DMS79 treated with DMSO at 0.1 percent for 48 hours (cell line): ENCODE data around the gene CLEC3A.
A peak's percentile ranks its signal among the peaks of the same experiment; 100 is the strongest.
"Not testable (repeated sequence)": the region's sequence is repeated elsewhere in the genome, so short reads cannot be mapped to it uniquely, and the experiment has no call there.

Experiments
- DNase-seq: peaks from one replicate; lab custom pipeline; 2025; lab: John Stamatoyannopoulos, UW

The CLEC3A gene

DNA sequence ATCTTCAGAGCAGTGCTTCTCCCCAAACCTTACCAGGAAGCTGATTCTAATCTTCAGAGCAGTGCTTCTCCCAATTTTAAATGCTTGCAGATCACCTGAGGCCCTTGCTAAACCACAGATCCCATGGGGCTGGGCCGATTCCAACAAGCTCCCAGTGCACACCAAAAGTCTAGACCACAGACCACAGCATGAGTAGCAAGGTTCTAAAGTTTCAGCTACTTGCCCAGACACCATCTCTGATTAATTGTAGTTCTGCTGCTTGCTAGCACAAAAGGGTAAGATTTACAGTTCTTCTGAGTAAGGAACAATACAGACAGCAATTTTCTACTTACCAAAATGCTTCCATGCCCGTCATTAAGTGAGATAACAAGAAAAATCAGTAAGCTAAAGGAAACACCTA lies 12.2 kb downstream of the CLEC3A start:
- DNase-seq, result peak; percentile 37

DNA sequence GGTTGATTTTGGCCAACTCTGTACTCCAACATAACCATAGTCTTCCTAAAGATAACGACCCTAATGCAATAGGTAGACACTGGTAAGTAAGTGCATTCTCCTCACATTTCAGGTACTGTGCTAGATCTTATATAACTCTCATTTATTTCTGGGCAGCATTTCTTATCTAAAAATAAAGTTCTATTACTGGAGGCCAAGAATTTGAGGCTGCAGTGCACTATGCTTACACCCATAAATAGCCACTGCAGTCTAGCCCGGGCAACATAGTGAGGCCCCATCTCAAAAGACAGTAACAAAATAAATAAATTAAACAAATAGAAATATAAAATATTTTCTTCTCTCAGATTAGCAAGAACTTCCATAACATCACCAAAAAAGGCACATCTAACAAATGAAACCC lies 12.7 kb downstream of the CLEC3A start:
- no peak for DNase-seq

DNA sequence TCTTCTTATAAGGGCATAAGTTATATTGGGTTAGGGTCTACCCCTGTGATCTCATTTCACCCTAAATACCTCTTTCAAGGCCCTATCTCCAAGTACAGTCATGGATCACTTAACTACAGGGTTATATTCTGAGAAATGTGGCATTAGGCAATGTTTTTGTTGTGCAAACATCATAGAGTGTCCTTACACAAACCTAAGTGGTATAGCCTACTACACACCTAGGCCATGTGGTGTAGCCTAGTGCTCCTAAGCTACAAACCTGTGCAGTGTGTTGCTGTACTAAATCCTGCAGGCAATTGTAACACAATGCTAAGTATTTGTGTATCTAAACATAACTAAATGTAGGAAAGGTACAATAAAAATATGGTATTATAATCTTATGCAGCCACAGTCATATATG lies 18.0 kb downstream of the CLEC3A start:
- no peak for DNase-seq

DNA sequence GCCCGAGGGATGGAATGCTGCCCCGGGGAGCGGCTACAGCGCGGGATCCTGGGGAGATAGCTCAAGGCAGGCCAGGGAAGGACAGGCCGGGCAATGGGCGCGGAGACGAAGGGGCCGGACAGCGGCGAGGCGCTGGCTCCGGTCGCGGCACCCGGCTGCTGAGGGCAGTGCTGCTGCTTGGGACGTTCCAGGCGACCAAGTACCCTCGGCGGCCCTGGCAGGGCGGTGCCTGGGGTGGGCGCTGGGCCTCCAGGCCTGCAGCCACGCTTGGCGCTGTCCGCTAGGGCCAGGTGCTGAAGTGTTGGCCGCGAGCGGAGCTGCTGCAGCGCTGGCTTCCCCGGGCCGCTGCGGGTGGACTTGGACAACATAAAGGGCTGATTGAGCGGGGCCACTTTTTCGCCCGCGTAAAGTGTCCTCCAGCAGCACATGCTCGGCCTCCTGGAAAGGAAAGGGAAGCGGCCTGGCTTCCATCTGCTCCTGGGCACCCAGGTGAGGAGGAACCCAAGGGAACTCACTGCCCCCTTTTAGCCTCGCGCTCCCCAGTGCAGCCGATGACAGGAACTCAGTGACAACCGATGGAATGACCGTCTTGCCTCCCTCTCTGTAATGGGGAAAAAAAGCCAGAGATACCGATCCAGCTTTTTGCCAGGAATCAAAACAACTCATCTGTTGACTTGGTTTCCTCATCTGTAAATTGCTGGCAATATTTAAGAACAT lies 23.7 kb downstream of the CLEC3A start:
- no peak for DNase-seq

DNA sequence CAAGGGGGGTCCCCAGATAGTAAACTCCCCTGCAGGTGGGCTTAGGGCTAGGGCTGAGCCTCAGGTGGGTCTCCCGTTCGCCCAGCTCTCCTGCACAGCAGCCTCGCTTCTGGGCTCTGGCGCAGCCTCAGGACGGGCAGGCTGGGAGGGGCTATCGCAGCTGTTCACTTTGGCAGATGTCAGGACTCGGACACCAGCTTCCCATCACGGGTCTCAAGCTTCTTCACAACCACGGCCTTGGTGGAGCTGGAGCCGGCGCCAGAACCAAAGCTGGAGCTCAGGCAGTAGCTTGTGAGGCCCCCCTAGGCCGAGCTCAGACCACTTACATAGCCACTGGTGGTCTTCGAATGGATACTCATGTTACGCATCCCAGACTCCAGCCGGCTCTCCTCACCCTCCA lies 26.0 kb downstream of the CLEC3A start:
- DNase-seq, result no peak

DNA sequence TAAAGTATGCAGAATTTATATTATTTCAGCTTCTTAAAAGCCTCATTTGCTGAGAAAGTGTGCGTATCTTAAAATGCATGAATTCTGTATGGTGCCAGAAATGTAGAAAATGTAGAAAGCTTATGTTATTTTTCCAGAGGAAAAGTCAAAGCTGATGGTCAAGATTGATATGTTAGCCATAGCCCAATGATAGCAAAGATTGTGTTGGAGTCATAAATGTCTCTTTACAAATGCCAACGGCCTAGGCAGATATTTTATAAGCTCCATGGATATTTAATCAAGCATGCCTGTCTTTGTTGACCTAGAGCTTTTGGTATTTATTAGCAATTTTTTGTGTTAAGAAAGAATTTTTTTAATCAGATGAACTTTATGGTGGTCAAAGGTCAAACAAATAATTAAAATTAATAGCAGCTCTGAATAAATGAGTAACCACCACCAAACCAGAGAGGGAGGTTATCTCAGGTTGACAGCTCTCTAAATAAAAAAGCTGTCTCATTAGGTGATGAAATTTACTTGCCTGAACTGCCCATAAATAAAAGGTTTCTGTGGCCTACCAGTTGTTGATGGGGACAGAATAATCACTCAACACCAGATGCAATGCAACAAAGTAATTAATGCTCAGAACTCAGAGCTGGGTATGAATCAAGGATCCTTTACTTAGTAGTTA lies 28.5 kb downstream of the CLEC3A start:
- no peak for DNase-seq

DNA sequence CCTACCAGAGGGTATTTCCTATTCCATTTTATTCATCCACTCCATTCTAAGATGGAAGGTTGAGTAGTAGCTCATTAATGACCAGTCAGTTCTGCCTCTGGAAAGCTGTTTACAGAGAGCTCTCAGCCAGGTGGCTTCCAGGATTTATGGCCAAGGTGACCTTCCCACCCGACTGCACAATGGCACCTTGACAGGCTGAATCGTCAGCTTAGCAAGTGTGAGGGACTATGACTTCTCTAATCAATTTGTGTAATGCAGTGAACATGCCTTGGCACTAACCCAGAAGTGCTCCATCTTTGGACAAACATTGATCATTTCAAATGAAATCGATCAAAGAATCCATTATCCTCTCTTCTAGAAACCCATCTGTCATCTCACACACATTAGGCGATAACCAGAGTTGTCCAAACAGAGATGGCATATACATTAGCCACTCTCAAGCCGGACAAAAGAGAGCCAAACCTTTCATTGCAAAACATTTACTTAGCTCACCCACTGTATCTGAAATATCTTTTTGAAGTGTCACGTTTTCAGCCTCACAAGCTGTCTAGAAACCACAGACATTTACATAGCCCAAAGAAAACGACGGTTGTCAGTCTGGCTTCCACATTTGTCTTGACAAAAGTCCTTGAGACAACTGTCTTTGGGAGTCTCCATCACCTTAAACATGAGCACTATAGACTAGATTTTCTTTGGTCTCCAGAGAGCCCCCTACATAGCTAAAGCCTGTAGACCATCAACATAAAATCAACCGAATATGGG lies 35.6 kb downstream of the CLEC3A start:
- no peak for DNase-seq

DNA sequence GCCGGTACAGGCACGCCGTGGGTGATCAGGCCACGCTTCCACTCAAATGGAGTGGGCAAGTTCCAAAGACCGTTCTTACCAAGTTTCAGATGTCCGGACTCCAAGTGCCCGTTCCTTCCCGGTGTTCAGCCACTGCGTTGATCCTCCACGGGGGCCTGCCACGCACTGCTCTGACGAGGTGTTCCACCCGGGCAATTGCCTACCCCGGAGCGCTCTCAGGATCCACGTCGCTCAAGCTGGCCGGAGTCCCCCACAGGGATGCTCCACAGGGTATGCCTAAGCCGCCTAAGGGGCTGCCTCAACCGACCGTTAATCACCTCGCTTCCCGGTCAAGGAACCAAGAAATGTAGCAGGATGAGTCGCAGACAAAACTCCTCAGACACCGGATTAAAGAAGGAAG lies 37.5 kb downstream of the CLEC3A start:
- not testable (repeated sequence) for DNase-seq

DNA sequence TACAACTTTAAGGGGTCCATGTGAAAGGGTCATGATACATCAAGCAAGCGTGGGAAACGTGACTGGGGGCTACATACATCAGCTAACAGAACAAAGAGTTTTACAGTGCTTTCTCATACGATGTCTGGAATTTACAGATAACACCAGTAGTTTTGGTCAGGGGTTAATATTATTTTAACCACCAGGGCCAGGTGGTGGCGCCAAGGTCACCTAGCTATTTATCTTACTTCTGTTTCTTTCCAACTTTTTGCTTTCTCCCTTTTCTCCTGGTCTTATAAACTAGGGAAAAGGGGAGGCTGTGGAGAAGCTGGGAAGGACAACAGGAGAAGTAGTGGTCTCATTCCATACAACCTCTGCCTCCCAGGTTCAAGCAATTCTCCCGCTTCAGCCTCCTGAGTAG lies 37.9 kb downstream of the CLEC3A start:
- no peak for DNase-seq

DNA sequence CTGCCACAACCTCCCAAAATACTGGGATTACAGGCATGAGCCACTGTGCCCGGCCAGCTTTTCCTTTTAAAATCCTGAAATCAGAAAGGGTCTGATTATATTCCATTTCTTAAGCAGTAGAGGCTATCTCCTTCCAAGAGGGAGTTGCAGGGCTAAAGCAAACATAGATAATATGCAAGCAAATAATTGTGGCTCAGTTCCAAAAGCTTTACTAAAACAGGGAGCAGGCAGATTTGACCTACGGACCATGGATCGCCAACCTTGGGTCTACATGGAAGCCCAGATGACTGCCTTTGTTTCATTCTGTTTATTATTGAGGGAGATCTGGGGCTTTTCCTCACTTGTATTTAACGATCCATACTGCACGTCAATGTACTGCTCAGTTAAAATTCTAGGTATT lies 38.5 kb downstream of the CLEC3A start:
- DNase-seq, result no peak

DNA sequence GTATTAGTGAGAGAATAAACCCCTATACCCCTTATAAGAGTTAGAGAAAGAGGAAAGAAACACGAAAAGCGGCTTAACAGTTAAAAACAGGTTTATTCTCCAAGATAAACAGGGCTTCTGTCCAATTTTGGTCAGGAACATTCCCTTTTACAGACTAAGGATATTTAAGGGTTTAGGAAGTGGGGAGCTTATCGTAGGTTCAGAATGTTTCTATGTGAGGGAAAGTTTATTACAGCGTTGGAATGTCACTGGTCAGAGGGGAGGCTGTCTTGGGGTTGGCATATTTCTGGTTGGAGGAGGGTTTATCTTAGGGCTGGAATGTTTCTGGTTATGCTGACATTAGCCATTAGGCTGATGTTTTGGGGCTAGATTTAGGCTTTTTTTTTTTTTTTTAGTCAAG lies 43.0 kb downstream of the CLEC3A start:
- no peak for DNase-seq

DNA sequence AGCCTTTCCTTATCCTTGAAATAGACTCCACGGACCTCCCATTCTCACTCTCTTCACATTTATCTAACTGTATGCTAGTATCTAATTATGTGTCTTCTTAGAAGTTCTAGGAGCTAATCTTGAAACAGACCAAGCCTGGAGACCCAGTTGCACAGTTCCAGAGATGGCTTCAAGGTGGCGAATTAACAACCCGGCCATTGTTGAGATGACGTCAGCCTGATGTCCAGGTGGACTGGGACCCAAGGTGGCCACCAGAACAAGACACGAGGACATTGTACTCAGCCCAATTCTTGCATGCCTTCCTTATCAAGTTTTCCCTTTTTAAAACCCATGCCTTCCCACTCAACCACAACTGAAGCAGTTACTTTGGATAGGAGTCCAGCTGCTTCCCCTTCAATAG lies 47.6 kb downstream of the CLEC3A start:
- no peak for DNase-seq

DNA sequence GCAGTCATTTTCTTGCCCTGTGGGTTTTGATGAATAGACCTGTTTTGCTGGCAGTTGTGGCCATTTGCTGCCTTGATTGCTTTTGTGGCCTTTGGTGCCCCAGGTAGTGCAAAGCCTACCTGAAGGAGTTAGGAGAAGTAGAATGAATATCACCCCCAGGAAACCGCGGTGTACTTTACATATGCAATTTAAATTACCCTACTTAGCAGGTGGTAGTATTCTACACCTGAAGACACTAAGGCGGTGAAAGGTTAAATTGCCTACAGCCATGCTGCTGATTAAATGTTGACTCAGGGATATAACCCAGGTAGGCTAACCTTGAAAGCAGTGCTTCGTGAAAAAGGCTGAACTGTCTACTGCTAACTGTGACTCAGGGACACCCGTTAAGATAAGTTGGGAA lies 49.9 kb downstream of the CLEC3A start:
- no peak for DNase-seq

DNA sequence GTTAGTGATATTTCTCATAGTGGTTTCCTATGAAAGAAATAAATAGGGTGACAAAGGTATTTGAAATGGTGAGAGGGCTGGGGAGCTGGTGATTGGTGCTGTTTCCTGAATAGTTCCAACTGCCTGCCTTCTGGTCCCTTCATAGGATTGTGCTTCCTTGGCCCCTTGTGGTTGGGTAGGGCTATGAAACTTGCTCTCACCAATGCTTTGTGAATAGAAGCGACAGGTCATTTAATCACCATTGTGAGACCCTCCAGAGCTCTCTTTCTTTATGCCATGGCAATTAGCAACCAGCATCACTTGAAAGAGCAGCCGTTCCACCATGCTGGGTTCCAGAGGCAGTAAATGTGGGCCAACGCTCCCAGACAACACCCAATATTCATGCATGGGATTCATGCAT lies 53.5 kb downstream of the CLEC3A start:
- DNase-seq, result no peak

DNA sequence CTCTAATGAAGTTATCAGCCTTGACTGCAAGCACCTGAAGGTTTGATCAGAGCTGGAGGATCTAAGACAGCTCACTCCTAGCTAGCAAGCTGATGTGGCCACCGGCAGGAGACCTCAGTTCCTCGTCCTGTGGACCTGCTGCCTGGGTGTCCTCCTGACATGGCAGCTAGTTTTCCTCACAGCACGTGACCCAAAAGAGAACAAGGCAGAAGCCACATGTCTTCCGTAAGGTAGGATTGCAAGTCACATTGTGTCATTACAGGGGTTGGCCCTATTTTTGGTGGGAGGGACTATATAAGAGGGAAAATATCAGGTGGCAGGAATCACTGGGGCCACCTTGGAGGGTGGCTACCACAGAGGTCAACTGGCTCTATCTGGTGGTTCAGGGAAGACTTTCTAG lies 59.0 kb downstream of the CLEC3A start:
- no peak for DNase-seq
